ENCODE data around the gene SERTM2. TPM values are rescaled to one million over a fixed set of nuclear protein-coding genes. Genes with fewer than 3 reads are reported as not detected.
A peak's percentile ranks its signal among the peaks of the same experiment; 100 is the strongest.
"Not testable (repeated sequence)": the region's sequence is repeated elsewhere in the genome, so short reads cannot be mapped to it uniquely, and the experiment has no call there.

Gene SERTM2
- total RNA-seq, 1 donor: 0.43 TPM

GRCh38 chrX:111507933-111508332 lies 3.5 kb upstream of the SERTM2 start:
- peak; percentile 23 for DNase-seq (ENCODE audit: low read depth)
- no peak overlapping the region for H3K4me3 ChIP-seq (ENCODE audit: low read depth, low read length)
- TF ChIP-seq CTCF (IDR thresholded peaks at IDR 0.05; ENCODE audit: insufficient read depth, low read depth, low read length): no peak

GRCh38 chrX:111515298-111515697 lies 3.9 kb downstream of the SERTM2 start:
- no peak for TF ChIP-seq CTCF (IDR thresholded peaks at IDR 0.05; ENCODE audit: insufficient read depth, low read depth, low read length)
- H3K4me3 ChIP-seq (ENCODE audit: low read depth, low read length): no peak overlapping the region
- DNase-seq (ENCODE audit: low read depth): no peak

GRCh38 chrX:111518667-111519066 lies 7.2 kb downstream of the SERTM2 start:
- DNase-seq (ENCODE audit: low read depth): no peak
- no peak overlapping the region for H3K4me3 ChIP-seq (ENCODE audit: low read depth, low read length)
- no peak for TF ChIP-seq CTCF (IDR thresholded peaks at IDR 0.05; ENCODE audit: insufficient read depth, low read depth, low read length)

GRCh38 chrX:111519215-111519614 lies 7.8 kb downstream of the SERTM2 start:
- DNase-seq (ENCODE audit: low read depth): peak; percentile 82
- H3K4me3 ChIP-seq (ENCODE audit: low read depth, low read length): no peak overlapping the region
- no peak for TF ChIP-seq CTCF (IDR thresholded peaks at IDR 0.05; ENCODE audit: insufficient read depth, low read depth, low read length)

- H3K4me3 ChIP-seq (ENCODE audit: low read depth, low read length): no peak overlapping the region
- TF ChIP-seq CTCF (IDR thresholded peaks at IDR 0.05; ENCODE audit: insufficient read depth, low read depth, low read length): no peak
These were observed 9.1 kb downstream of the SERTM2 start for GRCh38 chrX:111520506-111520905.

GRCh38 chrX:111521169-111521568 lies 9.7 kb downstream of the SERTM2 start:
- DNase-seq (ENCODE audit: low read depth): no peak
- H3K4me3 ChIP-seq (ENCODE audit: low read depth, low read length): no peak overlapping the region
- no peak for TF ChIP-seq CTCF (IDR thresholded peaks at IDR 0.05; ENCODE audit: insufficient read depth, low read depth, low read length)

More at GRCh38 chrX:111520506-111520905, 9.1 kb downstream of the SERTM2 start:
- no peak for DNase-seq (ENCODE audit: low read depth)

- no peak for DNase-seq (ENCODE audit: low read depth)
- no peak overlapping the region for H3K4me3 ChIP-seq (ENCODE audit: low read depth, low read length)
- TF ChIP-seq CTCF (IDR thresholded peaks at IDR 0.05; ENCODE audit: insufficient read depth, low read depth, low read length): no peak
These were observed 31.8 kb downstream of the SERTM2 start for GRCh38 chrX:111543212-111543741.

GRCh38 chrX:111549235-111549634 lies 37.8 kb downstream of the SERTM2 start:
- DNase-seq (ENCODE audit: low read depth); H3K4me3 ChIP-seq (ENCODE audit: low read depth, low read length): not testable (repeated sequence)
